ENCODE measurements around the gene FOXP1. TPM values are rescaled to one million over a fixed set of nuclear protein-coding genes. Genes with fewer than 3 reads are reported as not detected.

Gene FOXP1
- total RNA-seq, 1 donor from 2014 or later, result 27.3 TPM

DNA sequence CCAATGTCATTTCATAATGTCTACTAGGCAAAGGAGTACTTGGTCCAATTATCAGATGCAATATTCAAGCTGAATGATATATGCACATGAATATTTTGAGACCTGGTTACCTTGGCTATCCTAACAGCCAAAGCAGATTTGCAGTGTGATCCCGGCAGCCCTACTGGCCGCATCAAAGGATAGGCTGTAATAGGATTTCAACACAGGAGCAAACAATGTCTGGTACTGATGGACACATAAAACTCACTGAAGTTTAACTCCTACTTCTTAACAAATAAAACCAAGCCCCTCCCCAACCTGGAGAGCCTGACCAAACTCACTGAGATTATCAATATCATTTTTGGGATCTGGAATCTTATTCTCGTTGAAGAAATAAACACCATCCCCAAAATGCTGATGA lies 130.2 kb downstream of the FOXP1 start:
- no peak overlapping the region for H3K9ac ChIP-seq
- no peak overlapping the region for H2AFZ ChIP-seq (replicated peaks)
- no peaks in the 10 kb centered on the region for H3K79me2 ChIP-seq (ENCODE audit: low read depth)
- H3K36me3 ChIP-seq, result no peaks in the 10 kb centered on the region
- H3K27ac Mint-ChIP-seq, result no peak overlapping the region
- peak; percentile 21 for DNase-seq (ENCODE audit: low spot score)
- peaks cover 34% of the 10 kb centered on the region for H3K4me1 ChIP-seq
- H3K36me3 Mint-ChIP-seq, result no peaks in the 10 kb centered on the region
- H3K9me3 Mint-ChIP-seq, result no peaks in the 10 kb centered on the region
- no peak overlapping the region for H3K4me3 Mint-ChIP-seq
- no peaks in the 10 kb centered on the region for H3K27me3 ChIP-seq
- H3F3A ChIP-seq (ENCODE audit: low read depth), result no peaks in the 10 kb centered on the region
- H3K4me1 Mint-ChIP-seq, result peaks cover 43% of the 10 kb centered on the region
- no peak overlapping the region for H3K27ac ChIP-seq
- peaks cover 58% of the 10 kb centered on the region for H4K20me1 ChIP-seq (ENCODE audit: low read depth)
- H3K27me3 Mint-ChIP-seq (ENCODE audit: insufficient read depth, low read depth), result peaks cover 2% of the 10 kb centered on the region
- TF ChIP-seq EZH2 (IDR thresholded peaks at IDR 0.05) (no peak), EZH2phosphoT487 (IDR thresholded peaks at IDR 0.05) (no peak)
- TF ChIP-seq, protein P1, sequence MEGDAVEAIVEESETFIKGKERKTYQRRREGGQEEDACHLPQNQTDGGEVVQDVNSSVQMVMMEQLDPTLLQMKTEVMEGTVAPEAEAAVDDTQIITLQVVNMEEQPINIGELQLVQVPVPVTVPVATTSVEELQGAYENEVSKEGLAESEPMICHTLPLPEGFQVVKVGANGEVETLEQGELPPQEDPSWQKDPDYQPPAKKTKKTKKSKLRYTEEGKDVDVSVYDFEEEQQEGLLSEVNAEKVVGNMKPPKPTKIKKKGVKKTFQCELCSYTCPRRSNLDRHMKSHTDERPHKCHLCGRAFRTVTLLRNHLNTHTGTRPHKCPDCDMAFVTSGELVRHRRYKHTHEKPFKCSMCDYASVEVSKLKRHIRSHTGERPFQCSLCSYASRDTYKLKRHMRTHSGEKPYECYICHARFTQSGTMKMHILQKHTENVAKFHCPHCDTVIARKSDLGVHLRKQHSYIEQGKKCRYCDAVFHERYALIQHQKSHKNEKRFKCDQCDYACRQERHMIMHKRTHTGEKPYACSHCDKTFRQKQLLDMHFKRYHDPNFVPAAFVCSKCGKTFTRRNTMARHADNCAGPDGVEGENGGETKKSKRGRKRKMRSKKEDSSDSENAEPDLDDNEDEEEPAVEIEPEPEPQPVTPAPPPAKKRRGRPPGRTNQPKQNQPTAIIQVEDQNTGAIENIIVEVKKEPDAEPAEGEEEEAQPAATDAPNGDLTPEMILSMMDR (IDR thresholded peaks at IDR 0.05), result no peak
- H3K4me3 ChIP-seq, result no peak overlapping the region
- H3K4me2 ChIP-seq, result peak overlapping the region; percentile 31
- no peaks in the 10 kb centered on the region for H3K9me3 ChIP-seq (ENCODE audit: low read depth)

GRCh38 chr3:71451812-71452211 lies 131.7 kb downstream of the FOXP1 start:
- no peak overlapping the region for H3K9ac ChIP-seq
- Mint-ChIP-seq H3K36me3 (no peaks in the 10 kb centered on the region), H3K27me3 (ENCODE audit: insufficient read depth, low read depth) (peaks cover 2% of the 10 kb centered on the region), H3K9me3 (no peaks in the 10 kb centered on the region), H3K27ac (no peak overlapping the region), H3K4me1 (peaks cover 53% of the 10 kb centered on the region), H3K4me3 (no peak overlapping the region)
- H4K20me1 ChIP-seq (ENCODE audit: low read depth), result peaks cover 59% of the 10 kb centered on the region
- H3K79me2 ChIP-seq (ENCODE audit: low read depth), result no peaks in the 10 kb centered on the region
- H3K27ac ChIP-seq, result no peak overlapping the region
- no peaks in the 10 kb centered on the region for H3K36me3 ChIP-seq
- peaks cover 34% of the 10 kb centered on the region for H3K4me1 ChIP-seq
- H3F3A ChIP-seq (ENCODE audit: low read depth), result no peaks in the 10 kb centered on the region
- H3K9me3 ChIP-seq (ENCODE audit: low read depth), result no peaks in the 10 kb centered on the region
- DNase-seq (ENCODE audit: low spot score), result no peak
- no peak overlapping the region for H3K4me3 ChIP-seq
- no peak overlapping the region for H2AFZ ChIP-seq (replicated peaks)
- H3K4me2 ChIP-seq, result peak overlapping the region; percentile 43
- H3K27me3 ChIP-seq, result no peaks in the 10 kb centered on the region
- TF ChIP-seq, protein P1 (IDR thresholded peaks at IDR 0.05), result no peak
- TF ChIP-seq EZH2 (IDR thresholded peaks at IDR 0.05), result no peak
- TF ChIP-seq EZH2phosphoT487 (IDR thresholded peaks at IDR 0.05), result no peak

DNA sequence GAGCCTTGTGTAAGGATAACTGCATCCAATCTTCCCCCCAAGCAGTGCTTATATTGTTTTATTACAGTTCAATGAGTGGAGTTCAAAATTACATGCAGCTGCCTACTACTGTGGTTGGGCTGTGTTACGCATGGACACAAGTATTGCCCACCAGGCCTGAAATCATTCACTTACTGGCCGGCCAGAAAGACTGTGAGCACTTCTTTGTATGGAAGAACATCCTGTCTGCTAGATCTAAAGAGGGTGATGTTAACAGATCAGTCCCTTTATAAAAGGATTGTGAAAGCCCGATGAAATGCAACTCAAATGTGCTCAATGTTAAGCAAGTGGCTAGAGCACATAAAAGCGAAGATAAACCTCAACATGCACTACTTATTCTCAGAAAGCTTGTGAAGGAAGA lies 132.5 kb downstream of the FOXP1 start:
- Histone ChIP-seq H4K20me1 (ENCODE audit: low read depth) (peaks cover 59% of the 10 kb centered on the region), H3K36me3 (no peaks in the 10 kb centered on the region), H3K79me2 (ENCODE audit: low read depth) (no peaks in the 10 kb centered on the region)

DNA sequence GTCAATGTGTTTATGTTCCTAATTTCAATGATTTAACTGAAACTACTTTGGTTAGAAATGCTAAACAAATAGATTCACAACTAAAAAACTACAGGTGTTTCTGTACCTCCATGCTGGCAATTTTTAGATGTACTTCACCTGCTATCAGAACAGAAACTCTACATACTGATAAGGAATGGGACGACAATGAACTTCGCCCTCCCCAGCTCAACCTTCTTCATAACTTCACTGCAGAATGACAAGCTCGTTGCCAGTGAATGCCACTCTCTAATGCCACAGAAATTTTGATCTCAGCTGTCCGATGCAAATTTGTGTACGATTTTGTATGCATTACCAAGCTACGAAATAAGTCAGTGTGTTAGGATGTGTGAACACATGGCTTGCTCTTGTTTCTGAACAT lies 133.4 kb downstream of the FOXP1 start:
- Histone ChIP-seq H3F3A (ENCODE audit: low read depth) (no peaks in the 10 kb centered on the region), H3K36me3 (no peaks in the 10 kb centered on the region), H3K79me2 (ENCODE audit: low read depth) (no peaks in the 10 kb centered on the region), H3K4me3 (no peak overlapping the region), H3K27ac (no peak overlapping the region), H3K27me3 (no peaks in the 10 kb centered on the region), H2AFZ (replicated peaks) (no peak overlapping the region), H4K20me1 (ENCODE audit: low read depth) (peaks cover 59% of the 10 kb centered on the region), H3K9ac (no peak overlapping the region), H3K9me3 (ENCODE audit: low read depth) (no peaks in the 10 kb centered on the region), H3K4me2 (no peak overlapping the region), H3K4me1 (peaks cover 34% of the 10 kb centered on the region)
- TF ChIP-seq, protein P1 (IDR thresholded peaks at IDR 0.05), result no peak
- no peak for TF ChIP-seq EZH2phosphoT487 (IDR thresholded peaks at IDR 0.05)
- TF ChIP-seq EZH2 (IDR thresholded peaks at IDR 0.05), result no peak
- Mint-ChIP-seq H3K4me3 (no peak overlapping the region), H3K27me3 (ENCODE audit: insufficient read depth, low read depth) (peaks cover 2% of the 10 kb centered on the region), H3K9me3 (no peaks in the 10 kb centered on the region), H3K36me3 (no peaks in the 10 kb centered on the region), H3K4me1 (peaks cover 57% of the 10 kb centered on the region), H3K27ac (no peak overlapping the region)
- no peak for DNase-seq (ENCODE audit: low spot score)

More for the DNA sequence above, 132.5 kb downstream of the FOXP1 start:
- H3K27me3 ChIP-seq, result no peaks in the 10 kb centered on the region
- Mint-ChIP-seq H3K27me3 (ENCODE audit: insufficient read depth, low read depth) (peaks cover 2% of the 10 kb centered on the region), H3K4me1 (peaks cover 57% of the 10 kb centered on the region), H3K36me3 (no peaks in the 10 kb centered on the region), H3K9me3 (no peaks in the 10 kb centered on the region), H3K27ac (no peak overlapping the region), H3K4me3 (no peak overlapping the region)
- TF ChIP-seq EZH2 (IDR thresholded peaks at IDR 0.05) (no peak), EZH2phosphoT487 (IDR thresholded peaks at IDR 0.05) (no peak)
- no peaks in the 10 kb centered on the region for H3F3A ChIP-seq (ENCODE audit: low read depth)
- H3K4me3 ChIP-seq, result no peak overlapping the region
- H3K27ac ChIP-seq, result no peak overlapping the region
- H3K4me1 ChIP-seq, result peaks cover 34% of the 10 kb centered on the region
- peak; percentile 32 for DNase-seq (ENCODE audit: low spot score)
- H2AFZ ChIP-seq (replicated peaks), result no peak overlapping the region
- no peak overlapping the region for H3K9ac ChIP-seq
- no peaks in the 10 kb centered on the region for H3K9me3 ChIP-seq (ENCODE audit: low read depth)
- peak overlapping the region; percentile 43 for H3K4me2 ChIP-seq

All from neural progenitor cell (in vitro differentiated cells).